Stomach (tissue), 9 donors: ENCODE measurements around the gene SNAP47. TPM values are rescaled to one million over a fixed set of nuclear protein-coding genes. Genes with fewer than 3 reads are reported as not detected.
A peak's percentile ranks its signal among the peaks of the same experiment; 100 is the strongest.

ENCODE experiments used
- DNase-seq, 2 donors: peaks; one replicate each; pipeline versions ENCODE4 v3.0.0 to v3.0.0-alpha.2; 2013 to 2019
- H3K27ac ChIP-seq, 5 donors: fragments of 200-600 bp in 4 of 5; sonication (generic) in 4 of 5; one replicate each; pipeline ENCODE4 v1.5.1; 2013 to 2019; ENCODE audit warnings: mild to moderate bottlenecking in 1 of 5, moderate library complexity in 1 of 5
- H3K27me3 ChIP-seq, 3 donors: fragments of 200-600 bp; sonication (generic); one replicate each; pipeline ENCODE4 v1.5.1; 2017 to 2019; ENCODE audit warnings: mixed run types in 1 of 3
- H3K36me3 ChIP-seq, 4 donors: fragments of 200-600 bp; sonication (generic); 1 replicate in 3 of 4; 2 replicates in 1 of 4; pipeline ENCODE4 v1.5.1; 2016 to 2019
- H3K4me1 ChIP-seq, 4 donors: fragments of 200-600 bp; sonication (generic); one replicate each; pipeline ENCODE4 v1.5.1; 2016 to 2019
- H3K4me3 ChIP-seq, 4 donors: fragments of 200-600 bp; sonication (generic) in 3 of 4; one replicate each; pipeline ENCODE4 v1.5.1; 2016 to 2019; ENCODE audit warnings: mild to moderate bottlenecking in 1 of 4
- H3K9me3 ChIP-seq, 4 donors: fragments of 200-600 bp; sonication (generic); one replicate each; pipeline ENCODE4 v1.5.1; 2016 to 2019
- CTCF ChIP-seq, 7 experiments: fragments of 450-650 bp in 4 of 7; fragments of 200-600 bp in 3 of 7; sonication (generic) in 3 of 7; IDR thresholded peaks; one replicate each; pipeline ENCODE4 v1.5.1; 2016 to 2019; ENCODE audit warnings: antibody characterized with exemption in 7 of 7, control low read depth in 2 of 7, mild to moderate bottlenecking in 1 of 7
- EP300 ChIP-seq: sonication (generic); formaldehyde crosslinking; IDR thresholded peaks from one replicate; pipeline ENCODE4 v1.6.1; 2017; ENCODE audit warnings: antibody characterized with exemption
- POLR2A ChIP-seq, 4 donors: fragments of 450-650 bp; IDR thresholded peaks; one replicate each; pipeline ENCODE4 v1.6.1; 2016; ENCODE audit warnings: antibody characterized with exemption in 4 of 4, control low read depth in 2 of 4, mild to moderate bottlenecking in 1 of 4, moderate library complexity in 1 of 4
- POLR2AphosphoS5 ChIP-seq, 3 donors: sonication (generic); formaldehyde crosslinking; IDR thresholded peaks; one replicate each; pipeline ENCODE4 v1.6.1; 2016; ENCODE audit warnings: antibody characterized with exemption in 3 of 3
- WGBS, 5 donors: extraction: QIAGEN DNeasy Blood & Tissue Kit in 3 of 5; methylation state at CpG; one replicate each; pipeline versions ENCODE4 v1.1.5 to v1.1.7; 2013 to 2018; 5-methylcytosine and 5-hydroxymethylcytosine counted together
- intact Hi-C: fragments of 100-400 bp; cut with DNase I; formaldehyde crosslinking; loops from one replicate; pipeline ENCODE4 v1.15.1; 2023; ENCODE audit warnings: low total_unique reads
- polyA plus RNA-seq, 3 donors: library from polyadenylated mRNA; stranded (reverse); fragments of 200-250 nt; gene quantifications; one replicate each; pipeline ENCODE4 v1.2.3, GENCODE V29; 2013
- total RNA-seq, 5 donors: library from RNA; depleted of rRNA; stranded (reverse); fragments of >200 nt; gene quantifications; one replicate each; pipeline versions ENCODE4 v1.1.0 to v1.2.3, GENCODE V29; 2014 to 2016
- donor health status: healthy with polysubstance abuse.
- donor health status: Bipolar disorder and iron deficiency.
- donor health status: healthy.

The SNAP47 gene
- total and polyA plus RNA-seq, 8 donors = 13.7 to 117 (median 27.3) TPM

GRCh38 chr1:227779021-227779441 is 43.8 kb downstream of the SNAP47 start:
- Histone ChIP-seq H3K36me3 (peaks cover 0 to 66% (median 43%) of the 10 kb centered on the region in 4 donors), H3K4me1 (peaks cover 0 to 25% (median 7%) of the 10 kb centered on the region in 4 donors), H3K4me3 (no peak overlapping the region), H3K27ac (no peak overlapping the region), H3K27me3 (no peaks in the 10 kb centered on the region), H3K9me3 (no peaks in the 10 kb centered on the region)
- DNase-seq = no peak
- WGBS, 5 donors = 92 to 98% (median 96%) methylated on average over 5 to 10 of the region's 10 CpGs
- intact Hi-C loops = no loop called here
- TF ChIP-seq POLR2A (IDR thresholded peaks at IDR 0.05) = no peak

- WGBS, 5 donors = 94 to 97% (median 96%) methylated on average over 6 to 7 of the region's 7 CpGs
- H3K4me3 ChIP-seq = no peak overlapping the region
- no peaks in the 10 kb centered on the region for H3K27me3 ChIP-seq
- intact Hi-C loops = loop anchor here (10.0 kb wide), 1 partner anchor 295 kb away; no protein-coding TSS in a partner anchor
- no peak overlapping the region for H3K27ac ChIP-seq
- H3K4me1 ChIP-seq = peaks cover 0 to 20% (median 5%) of the 10 kb centered on the region in 4 donors
- no peak for DNase-seq
- H3K9me3 ChIP-seq = no peaks in the 10 kb centered on the region
- peaks cover 0 to 62% (median 43%) of the 10 kb centered on the region in 4 donors for H3K36me3 ChIP-seq
- TF ChIP-seq POLR2AphosphoS5 (IDR thresholded peaks at IDR 0.05) = no peak
- no peak for TF ChIP-seq POLR2A (IDR thresholded peaks at IDR 0.05)
- TF ChIP-seq EP300 = no peak
- TF ChIP-seq CTCF (IDR thresholded peaks at IDR 0.05) = no peak
These were observed 44.5 kb downstream of the SNAP47 start for GRCh38 chr1:227779685-227780084.

- intact Hi-C loops = loop anchor here (10.0 kb wide), 1 partner anchor 294 kb away; no protein-coding TSS in a partner anchor
- peak in 1 of 2 donors; percentile 22 for DNase-seq
- Histone ChIP-seq H3K9me3 (no peaks in the 10 kb centered on the region), H3K27me3 (no peaks in the 10 kb centered on the region), H3K27ac (no peak overlapping the region), H3K36me3 (peaks cover 0 to 55% (median 41%) of the 10 kb centered on the region in 4 donors), H3K4me1 (peaks cover 0 to 13% (median 2%) of the 10 kb centered on the region in 4 donors), H3K4me3 (no peak overlapping the region)
- WGBS, 5 donors = 83 to 91% (median 90%) methylated on average over 19 to 23 of the region's 23 CpGs
- TF ChIP-seq POLR2AphosphoS5 (IDR thresholded peaks at IDR 0.05) (no peak), CTCF (IDR thresholded peaks at IDR 0.05) (no peak), EP300 (no peak), POLR2A (IDR thresholded peaks at IDR 0.05) (no peak)
These were observed 45.1 kb downstream of the SNAP47 start for GRCh38 chr1:227780101-227781044.

- TF ChIP-seq POLR2A (IDR thresholded peaks at IDR 0.05) (no peak), POLR2AphosphoS5 (IDR thresholded peaks at IDR 0.05) (no peak), EP300 (no peak), CTCF (IDR thresholded peaks at IDR 0.05) (no peak)
- Histone ChIP-seq H3K4me3 (no peak overlapping the region), H3K9me3 (no peaks in the 10 kb centered on the region), H3K36me3 (peaks cover 0 to 45% (median 31%) of the 10 kb centered on the region in 4 donors), H3K4me1 (peaks cover 5 to 11% (median 6%) of the 10 kb centered on the region in 4 donors), H3K27me3 (peaks cover 0 to 10% (median 0%) of the 10 kb centered on the region in 3 donors), H3K27ac (no peak overlapping the region)
- intact Hi-C loops = loop anchor here (10.0 kb wide), 1 partner anchor 293 kb away; no protein-coding TSS in a partner anchor
- 87 to 98% (median 94%) methylated on average over 12 to 15 of the region's 15 CpGs for WGBS, 5 donors
- peak in 1 of 2 donors; percentile 20 for DNase-seq
These were observed 46.2 kb downstream of the SNAP47 start for GRCh38 chr1:227781314-227781930.
